Activated CD4-positive, alpha-beta T cell treated with anti-CD3 and anti-CD28 coated beads, Interleukin-2, Interleukin-6, amounts not matched to agents 100 ng/mL and 50 ng/mL, durations not matched to agents 16 hours and 8 hours (primary cell): ENCODE measurements around the gene CXCR6.

Experiments
- DNase-seq: peaks from one replicate; pipeline ENCODE4 v3.0.0-alpha.2; 2020

CXCR6 gene

DNA sequence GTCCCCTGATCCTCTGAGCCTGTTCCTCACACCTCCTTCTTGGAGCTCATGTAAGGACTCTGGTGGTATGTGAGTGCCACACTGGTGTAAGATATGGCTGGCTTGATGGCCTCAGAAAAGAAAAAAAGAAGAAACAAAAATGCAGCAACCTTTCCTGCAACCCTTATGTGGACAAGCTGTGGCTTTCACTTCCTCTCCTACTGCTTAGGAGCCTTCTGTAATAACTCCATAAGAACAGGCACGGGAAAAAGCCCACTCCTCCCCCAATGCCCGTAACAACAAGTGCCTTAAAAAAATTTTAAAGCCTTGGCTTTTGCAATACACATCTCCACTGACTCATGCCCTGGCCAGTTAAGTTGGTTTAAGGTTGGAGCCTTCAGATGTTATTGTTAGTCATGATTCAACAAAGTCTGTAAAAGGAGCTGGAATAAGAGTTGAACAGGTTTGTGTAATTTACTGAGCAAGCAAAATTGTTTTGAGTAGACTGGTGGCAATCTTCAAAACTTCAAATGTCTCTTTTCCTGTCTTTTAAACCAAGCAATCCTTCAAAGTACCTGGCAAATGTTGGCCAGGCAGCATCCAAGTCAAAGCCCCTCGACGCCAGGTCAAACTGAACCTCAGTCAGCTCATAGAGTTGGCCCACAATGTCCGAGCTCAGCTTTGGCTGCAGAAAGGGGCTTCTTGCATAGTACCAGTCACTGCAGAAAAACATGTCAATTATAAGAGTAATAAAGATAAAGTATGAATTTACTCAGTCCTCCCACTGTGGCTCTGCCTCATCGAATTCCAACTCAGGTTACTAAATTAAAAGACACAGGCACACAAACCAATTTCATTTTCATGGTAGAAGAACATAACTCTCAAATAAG, 29.5 kb downstream of the CXCR6 start:
- peak; percentile 36 for DNase-seq

- no peak for DNase-seq
Measured at GRCh38 chr3:45974686-45975085, 31.4 kb downstream of the CXCR6 start.

GRCh38 chr3:45975686-45976085, 32.4 kb downstream of the CXCR6 start:
- DNase-seq, result no peak

DNA sequence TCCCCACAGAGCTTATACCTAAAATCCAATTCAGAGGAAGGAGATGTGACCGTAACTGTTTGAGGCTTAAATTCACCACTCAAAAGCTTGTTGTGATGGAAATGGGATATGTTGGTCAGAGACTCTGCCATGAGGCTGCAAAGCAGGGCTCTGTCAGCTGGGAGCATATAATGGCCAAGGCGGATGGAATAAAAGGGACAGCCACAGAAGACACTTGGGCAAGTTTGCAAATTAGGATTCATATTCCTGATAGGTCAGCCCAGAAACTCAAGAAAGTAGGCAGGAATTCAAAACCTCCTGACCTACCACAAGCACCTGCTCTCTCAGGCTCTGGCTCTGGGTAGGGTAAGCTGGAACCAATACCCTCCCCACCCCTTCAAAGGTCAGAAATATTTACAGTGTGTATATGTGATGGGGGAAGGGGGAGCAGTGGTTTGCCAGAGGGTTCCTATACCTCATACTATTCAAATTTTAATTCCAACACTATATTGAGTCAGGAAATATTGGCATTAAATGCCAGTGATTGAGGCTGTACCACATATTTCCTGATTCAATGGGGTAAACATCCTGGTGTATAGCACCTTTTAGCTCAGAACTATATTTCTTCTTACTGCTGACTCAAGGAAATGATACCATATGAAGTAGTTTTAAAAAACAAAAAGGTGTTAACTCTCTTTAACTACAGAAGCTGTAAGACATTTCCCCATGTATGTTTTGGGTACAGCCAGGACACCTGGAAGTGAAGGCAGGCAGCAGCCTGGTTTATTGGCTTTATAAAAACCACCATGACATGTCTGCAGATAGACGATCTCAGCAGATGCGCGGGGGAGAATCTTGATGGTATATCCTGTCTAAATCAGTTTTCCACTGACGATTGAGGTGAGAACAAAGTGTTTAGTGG, 33.2 kb downstream of the CXCR6 start:
- peak; percentile 47 for DNase-seq

- peak; percentile 81 for DNase-seq
Measured at GRCh38 chr3:45978006-45978761, 34.9 kb downstream of the CXCR6 start.

- no peak for DNase-seq
Measured at GRCh38 chr3:45979378-45979777, 36.1 kb downstream of the CXCR6 start.

DNA sequence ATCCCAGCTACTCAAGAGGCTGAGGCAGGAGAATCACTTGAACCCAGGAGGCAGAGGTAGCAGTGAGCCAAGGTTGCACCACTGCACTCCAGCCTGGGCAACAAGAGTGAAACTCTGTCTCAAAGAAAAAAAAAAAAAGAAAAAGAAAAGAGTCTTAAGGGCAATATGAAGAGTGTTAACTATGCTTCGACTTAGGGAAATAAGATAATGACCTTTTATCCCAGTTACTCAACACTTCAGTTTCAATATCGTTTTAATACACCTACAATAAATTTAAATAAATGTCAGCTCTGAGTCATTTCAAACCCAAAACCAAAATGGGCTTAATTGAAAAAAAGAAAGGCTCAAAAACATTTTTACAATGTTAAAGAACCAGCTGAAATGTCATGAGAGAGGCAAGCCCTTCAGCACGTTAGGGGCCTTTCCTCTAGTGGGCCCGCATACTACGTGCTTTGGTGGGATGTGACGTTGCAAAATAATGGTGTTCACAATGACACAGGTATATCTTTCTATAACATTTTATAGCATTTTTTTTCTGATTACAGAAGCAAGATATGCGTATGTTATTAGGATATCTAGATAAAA, 37.1 kb downstream of the CXCR6 start:
- DNase-seq, result no peak

GRCh38 chr3:45980819-45981218, 37.6 kb downstream of the CXCR6 start:
- DNase-seq, result no peak

DNA sequence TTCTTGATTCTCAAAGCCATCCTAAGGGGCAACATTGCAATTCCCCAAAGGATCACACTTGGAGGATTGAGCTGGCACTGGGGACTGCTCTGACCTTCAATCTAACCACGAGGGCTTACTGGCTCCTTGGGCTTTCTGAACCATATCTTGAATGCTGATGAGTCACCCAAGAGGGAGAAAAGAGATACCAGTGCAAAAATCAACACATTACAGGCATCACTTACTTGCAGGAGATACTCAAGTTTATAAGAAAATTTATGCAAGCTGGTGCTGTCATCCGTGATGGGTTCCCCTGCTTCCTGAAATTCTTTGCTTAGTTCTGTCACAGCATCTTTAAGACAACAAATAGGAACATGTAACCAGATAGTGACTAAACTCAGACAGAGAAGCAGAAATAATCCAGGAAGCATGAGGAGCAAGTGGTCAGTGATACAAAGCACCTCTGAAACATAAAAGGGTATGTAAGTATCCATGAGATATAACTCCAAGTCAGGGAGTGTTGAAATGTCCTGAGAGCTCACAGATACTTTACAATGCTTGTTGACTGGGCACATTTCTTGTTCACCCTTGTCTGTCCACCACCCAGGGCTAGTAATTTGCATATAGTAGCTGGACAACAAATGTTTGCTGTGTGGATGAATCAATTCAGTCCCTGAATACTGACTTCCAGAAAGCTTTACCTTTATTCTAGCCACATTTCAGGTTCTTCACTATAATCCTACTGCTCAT, 38.2 kb downstream of the CXCR6 start:
- peak; percentile 39 for DNase-seq

GRCh38 chr3:45983770-45984169, 40.5 kb downstream of the CXCR6 start:
- no peak for DNase-seq

- DNase-seq, result no peak
Measured at GRCh38 chr3:45984331-45985312, 41.4 kb downstream of the CXCR6 start.

DNA sequence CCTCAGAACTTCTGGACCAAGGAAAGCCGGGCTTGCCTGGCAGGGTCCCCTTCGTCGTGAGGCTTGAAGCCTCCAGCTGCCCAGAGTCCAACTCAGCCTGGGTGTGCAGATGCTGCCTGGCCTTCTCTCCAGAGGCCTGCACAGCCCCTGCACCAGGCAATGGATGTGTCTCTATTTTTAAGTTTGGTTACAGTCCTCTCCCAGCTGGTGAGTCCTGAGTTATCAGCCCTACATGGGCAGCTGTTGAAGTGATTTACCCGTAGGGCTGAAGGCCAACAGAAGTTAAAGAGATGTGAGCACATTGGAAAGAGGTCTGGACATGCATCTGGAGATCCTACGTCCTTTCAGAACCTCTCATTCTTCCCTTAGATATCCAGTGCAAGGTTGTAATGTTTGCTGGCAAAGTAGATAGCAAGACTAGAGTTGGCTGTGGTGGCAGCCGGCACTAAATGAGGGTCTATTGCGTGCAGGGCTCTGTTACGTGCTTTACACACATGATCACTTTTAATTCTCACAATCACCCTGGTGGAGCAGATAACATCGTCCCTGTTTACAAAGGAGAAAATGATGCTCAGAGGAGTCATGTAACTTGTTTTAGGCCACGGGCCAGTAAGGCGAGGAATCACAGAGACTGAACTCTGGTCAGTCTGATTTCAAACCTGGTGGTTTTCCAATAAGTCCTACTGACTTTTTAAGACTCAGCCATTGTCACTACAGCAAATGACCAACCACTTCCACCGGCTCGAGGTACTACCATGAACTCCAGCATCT, 42.5 kb downstream of the CXCR6 start:
- DNase-seq, result no peak

GRCh38 chr3:45986303-45986982, 43.2 kb downstream of the CXCR6 start:
- DNase-seq, result no peak

GRCh38 chr3:45987368-45988291, 44.4 kb downstream of the CXCR6 start:
- DNase-seq, result no peak

GRCh38 chr3:45988362-45988761, 45.1 kb downstream of the CXCR6 start:
- no peak for DNase-seq

- no peak for DNase-seq
Measured at GRCh38 chr3:45988804-45989203, 45.5 kb downstream of the CXCR6 start.

DNA sequence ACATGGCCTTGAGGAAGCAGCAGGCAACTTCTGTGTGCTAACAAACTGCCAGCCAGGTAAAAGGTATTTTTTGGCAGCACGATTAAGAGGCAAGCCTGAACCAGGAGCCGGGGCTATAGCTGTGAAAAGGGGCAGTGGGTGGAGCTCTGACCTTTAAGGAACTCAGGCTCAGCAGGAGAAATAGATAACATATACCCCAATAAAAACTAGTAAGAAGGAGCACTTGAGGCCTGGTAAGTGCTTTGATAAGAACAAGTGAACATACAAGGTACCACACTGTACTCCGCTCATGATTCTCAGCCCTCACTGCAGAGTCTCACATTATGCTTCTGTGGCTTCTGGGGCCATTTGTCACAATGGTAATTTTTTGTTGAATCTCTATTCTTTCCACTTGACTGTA, 46.9 kb downstream of the CXCR6 start:
- DNase-seq, result no peak

DNA sequence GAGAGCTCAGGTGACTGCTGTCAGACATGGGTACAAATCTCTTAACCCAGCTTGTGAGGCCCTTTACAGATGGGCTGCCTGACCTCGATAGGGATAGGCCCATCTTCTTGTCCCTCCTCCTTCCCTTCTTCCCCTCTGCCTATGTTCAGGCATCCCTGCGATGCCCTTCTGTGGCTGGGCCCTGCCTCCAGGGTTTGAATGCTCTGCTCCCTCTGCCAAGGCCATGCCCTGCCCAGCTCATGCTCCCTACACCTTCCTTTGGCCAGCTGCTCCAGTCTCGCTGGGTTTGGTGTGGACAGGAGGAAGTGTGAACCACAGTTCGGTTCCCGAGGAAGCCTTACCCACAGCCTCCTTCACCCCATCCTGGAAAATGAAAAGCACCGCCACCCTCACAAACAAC, 48.1 kb downstream of the CXCR6 start:
- DNase-seq, result no peak
